HAP-1 (cell line): ENCODE results near the gene CA14.

Source experiments
- DNase-seq, 2 experiments: peaks; one replicate each; pipeline ENCODE4 v3.0.0-alpha.2; 2016 to 2020; ENCODE audit warnings: low spot score in 2 of 2
- H3K27me3 ChIP-seq: fragments of 250-450 bp; sonication (Bioruptor Pico); 2 replicates; pipeline ENCODE4 v1.5.1; 2020; ENCODE audit warnings: low read depth, mild to moderate bottlenecking, moderate library complexity
- H3K36me3 ChIP-seq: fragments of 250-450 bp; sonication (Bioruptor Pico); replicated peaks from 2 replicates; pipeline ENCODE4 v1.5.1; 2020; ENCODE audit warnings: mild to moderate bottlenecking
- H3K4me1 ChIP-seq: fragments of 250-450 bp; sonication (Bioruptor Pico); 2 replicates; pipeline ENCODE4 v1.5.1; 2020; ENCODE audit warnings: mild to moderate bottlenecking
- H3K4me3 ChIP-seq: fragments of 250-450 bp; sonication (Bioruptor Pico); 2 replicates; pipeline ENCODE4 v1.5.1; 2020; ENCODE audit warnings: mild to moderate bottlenecking, moderate library complexity
- H3K9me3 ChIP-seq: fragments of 250-450 bp; sonication (Bioruptor Pico); 2 replicates; pipeline ENCODE4 v1.5.1; 2020; ENCODE audit warnings: mild to moderate bottlenecking, moderate library complexity
- in situ Hi-C: fragments of 300-500 bp; cut with MboI; formaldehyde crosslinking; loops from 3 replicates; pipeline ENCODE4 v1.14.3; 2020; ENCODE audit warnings: low sequenced_read_pairs, inconsistent platforms, mixed read lengths

CA14 gene

GRCh38 chr1:150309758-150310508, 52.4 kb downstream of the CA14 start:
- in situ Hi-C loops = no loop called here
- Histone ChIP-seq H3K4me3 (no peak overlapping the region), H3K4me1 (peaks cover 3% of the 10 kb centered on the region; the same call in 1 of the 2 replicates), H3K9me3 (no peaks in the 10 kb centered on the region), H3K27me3 (no peaks in the 10 kb centered on the region), H3K36me3 (peaks cover 20% of the 10 kb centered on the region)
- no peak for DNase-seq

- in situ Hi-C loops = no loop called here
- no peak overlapping the region for H3K4me3 ChIP-seq
- H3K36me3 ChIP-seq = peaks cover 12% of the 10 kb centered on the region
- no peak for DNase-seq
- no peaks in the 10 kb centered on the region for H3K27me3 ChIP-seq
- peaks cover 3% of the 10 kb centered on the region; the same call in 1 of the 2 replicates for H3K4me1 ChIP-seq
- no peaks in the 10 kb centered on the region for H3K9me3 ChIP-seq
Measured at GRCh38 chr1:150311762-150312161, 54.2 kb downstream of the CA14 start.
